Retinal pigment epithelial cell (primary cell): ENCODE results near the gene TSPAN14.

ENCODE experiments used
- DNase-seq: peaks from one replicate; pipeline ENCODE4 v3.0.0-alpha.2; 2010; ENCODE audit warnings: low read depth
- H3K4me3 ChIP-seq: 2 replicates; pipeline ENCODE4 v1.5.1; 2011; ENCODE audit warnings: mild to moderate bottlenecking, low read length, control low read depth, moderate library complexity
- CTCF ChIP-seq: conservative IDR thresholded peaks from 2 replicates; pipeline ENCODE4 v1.5.1; 2011; ENCODE audit warnings: low read depth, low read length, control low read depth, inconsistent platforms

Gene TSPAN14

GRCh38 chr10:80517416-80518142 is 63.5 kb downstream of the TSPAN14 start:
- no peak for DNase-seq
- no peak overlapping the region for H3K4me3 ChIP-seq
- no peak for TF ChIP-seq CTCF

GRCh38 chr10:80518143-80518806 is 64.2 kb downstream of the TSPAN14 start:
- no peak for TF ChIP-seq CTCF
- H3K4me3 ChIP-seq: no peak overlapping the region
- no peak for DNase-seq

GRCh38 chr10:80518807-80519360 is 64.8 kb downstream of the TSPAN14 start:
- DNase-seq: no peak
- H3K4me3 ChIP-seq: no peak overlapping the region
- TF ChIP-seq CTCF: no peak

GRCh38 chr10:80519936-80520650 is 66.0 kb downstream of the TSPAN14 start:
- no peak overlapping the region for H3K4me3 ChIP-seq
- no peak for DNase-seq
- TF ChIP-seq CTCF: no peak

- DNase-seq: no peak
- no peak for TF ChIP-seq CTCF
- no peak overlapping the region for H3K4me3 ChIP-seq
Observed at GRCh38 chr10:80520661-80521470, 66.8 kb downstream of the TSPAN14 start.

GRCh38 chr10:80522756-80523363 is 68.8 kb downstream of the TSPAN14 start:
- no peak for DNase-seq
- no peak for TF ChIP-seq CTCF
- no peak overlapping the region for H3K4me3 ChIP-seq
